GM13977 (cell line): ENCODE measurements around the gene PCBP4.

ENCODE experiments used
- DNase-seq: peaks from one replicate; pipeline ENCODE4 v3.0.0; 2012; ENCODE audit warnings: low spot score
- CTCF ChIP-seq: IDR thresholded peaks from 2 replicates; pipeline ENCODE4 v1.5.1; 2012; ENCODE audit warnings: mild to moderate bottlenecking, control low read depth; ENCODE audit not compliant: insufficient read depth; ENCODE audit errors: extremely low read depth, missing control alignments
- in situ Hi-C: fragments of 300-500 bp; cut with MboI; formaldehyde crosslinking; loops from one replicate; pipeline ENCODE4 v1.12.0; 2022; ENCODE audit warnings: low sequenced_read_pairs, low pct_unique_long_range_greater_than_20kb, mixed read lengths, inconsistent platforms; ENCODE audit not compliant: unreplicated experiment

PCBP4 gene

DNA sequence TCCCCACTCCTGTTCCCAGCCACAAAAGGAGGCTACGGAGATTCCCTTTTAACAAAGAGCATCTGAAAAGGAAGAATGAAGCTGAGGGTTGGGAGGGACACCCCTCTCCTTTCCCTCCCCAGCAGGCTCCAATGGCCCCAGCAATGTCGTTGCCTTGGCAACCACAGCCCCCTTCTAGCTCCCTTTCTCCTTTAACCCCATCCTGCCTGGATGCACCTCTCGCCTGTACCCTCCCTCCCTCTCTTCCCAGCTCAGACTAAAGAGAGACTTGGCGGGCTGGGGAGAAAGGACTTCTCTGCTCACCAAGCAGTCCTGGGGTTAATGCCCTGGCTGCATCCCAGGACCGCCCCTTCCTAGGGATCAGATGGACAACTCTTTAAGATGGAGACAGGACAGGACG, 35.5 kb upstream of the PCBP4 start:
- in situ Hi-C loops: loop anchor here (5.0 kb wide), 1 partner anchor 140 kb away; no protein-coding TSS in a partner anchor
- DNase-seq: no peak
- TF ChIP-seq CTCF: no peak

GRCh38 chr3:52001443-52001974, 34.3 kb upstream of the PCBP4 start:
- in situ Hi-C loops: loop anchor here (5.0 kb wide), 1 partner anchor 141 kb away; no protein-coding TSS in a partner anchor
- TF ChIP-seq CTCF: peak; percentile 99
- DNase-seq: peak; percentile 92

- in situ Hi-C loops: loop anchor here (5.0 kb wide), 1 partner anchor 142 kb away; no protein-coding TSS in a partner anchor
- TF ChIP-seq CTCF: no peak
- no peak for DNase-seq
These were observed 32.6 kb upstream of the PCBP4 start for GRCh38 chr3:51999846-52000245.

GRCh38 chr3:51998774-51999173, 31.5 kb upstream of the PCBP4 start:
- no peak for DNase-seq
- in situ Hi-C loops: no loop called here
- TF ChIP-seq CTCF: no peak

GRCh38 chr3:51997935-51998596, 30.8 kb upstream of the PCBP4 start:
- in situ Hi-C loops: no loop called here
- TF ChIP-seq CTCF: no peak
- DNase-seq: no peak

DNA sequence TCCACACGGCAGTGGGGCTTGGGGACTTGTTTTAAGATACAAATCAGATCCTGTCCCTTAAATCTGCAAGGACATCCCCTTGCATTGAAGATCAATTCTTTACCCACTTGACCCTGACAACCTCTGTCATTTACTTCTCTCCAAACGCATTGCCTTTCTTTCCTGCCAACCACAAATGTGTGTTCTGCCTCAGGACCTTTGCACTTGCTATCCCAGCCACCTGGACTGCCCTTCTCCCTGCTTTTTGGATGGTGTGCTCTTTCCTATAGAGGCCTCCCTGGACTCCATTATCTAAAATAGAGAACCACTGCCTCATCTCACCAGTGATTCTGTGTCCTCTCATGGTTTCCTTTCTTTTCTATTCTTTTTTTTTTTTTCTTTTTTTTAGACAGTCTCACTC, 29.9 kb upstream of the PCBP4 start:
- in situ Hi-C loops: no loop called here
- TF ChIP-seq CTCF: no peak

More for the DNA sequence above, 29.9 kb upstream of the PCBP4 start:
- no peak for DNase-seq
